Ascending aorta (tissue), 2 donors: ENCODE results near the gene TRIM9. TPM values are rescaled to one million over a fixed set of nuclear protein-coding genes. Genes with fewer than 3 reads are reported as not detected.

ENCODE experiments used
- DNase-seq, 2 donors: peaks; one replicate each; pipeline ENCODE4 v3.0.0-alpha.2; 2019; ENCODE audit warnings: low spot score in 2 of 2
- H3K27ac ChIP-seq, 2 donors: fragments of 200-600 bp; sonication (generic); one replicate each; pipeline ENCODE4 v1.5.1; 2016 to 2017; ENCODE audit warnings: mild to moderate bottlenecking in 1 of 2
- H3K27me3 ChIP-seq: fragments of 200-600 bp; sonication (generic); one replicate; pipeline ENCODE4 v1.5.1; 2017
- H3K36me3 ChIP-seq, 2 donors: fragments of 200-600 bp; sonication (generic); one replicate each; pipeline ENCODE4 v1.5.1; 2016
- H3K4me1 ChIP-seq, 2 donors: fragments of 200-600 bp; sonication (generic); one replicate each; pipeline ENCODE4 v1.5.1; 2016 to 2017; ENCODE audit warnings: mild to moderate bottlenecking in 1 of 2
- H3K4me3 ChIP-seq, 2 donors: fragments of 200-600 bp; sonication (generic); one replicate each; pipeline ENCODE4 v1.5.1; 2016 to 2017; ENCODE audit warnings: mild to moderate bottlenecking in 1 of 2
- H3K9me3 ChIP-seq, 2 donors: fragments of 200-600 bp; sonication (generic); one replicate each; pipeline ENCODE4 v1.5.1; 2016
- CTCF ChIP-seq, 3 experiments: fragments of 200-600 bp in 2 of 3; fragments of 450-650 bp in 1 of 3; sonication (generic) in 2 of 3; IDR thresholded peaks; one replicate each; pipeline ENCODE4 v1.5.1; 2016 to 2019; ENCODE audit warnings: antibody characterized with exemption in 3 of 3, mild to moderate bottlenecking in 1 of 3, moderate library complexity in 1 of 3
- intact Hi-C: fragments of 100-400 bp; cut with DNase I; formaldehyde crosslinking; loops from one replicate; pipeline ENCODE4 v1.15.1; 2023
- total RNA-seq: library from RNA; depleted of rRNA; stranded (reverse); fragments of >200 nt; gene quantifications from one replicate; pipeline ENCODE4 v1.1.0, GENCODE V29; 2016

Gene TRIM9
- total RNA-seq, 1 donor from 2014 or later: 4.2 TPM

DNA sequence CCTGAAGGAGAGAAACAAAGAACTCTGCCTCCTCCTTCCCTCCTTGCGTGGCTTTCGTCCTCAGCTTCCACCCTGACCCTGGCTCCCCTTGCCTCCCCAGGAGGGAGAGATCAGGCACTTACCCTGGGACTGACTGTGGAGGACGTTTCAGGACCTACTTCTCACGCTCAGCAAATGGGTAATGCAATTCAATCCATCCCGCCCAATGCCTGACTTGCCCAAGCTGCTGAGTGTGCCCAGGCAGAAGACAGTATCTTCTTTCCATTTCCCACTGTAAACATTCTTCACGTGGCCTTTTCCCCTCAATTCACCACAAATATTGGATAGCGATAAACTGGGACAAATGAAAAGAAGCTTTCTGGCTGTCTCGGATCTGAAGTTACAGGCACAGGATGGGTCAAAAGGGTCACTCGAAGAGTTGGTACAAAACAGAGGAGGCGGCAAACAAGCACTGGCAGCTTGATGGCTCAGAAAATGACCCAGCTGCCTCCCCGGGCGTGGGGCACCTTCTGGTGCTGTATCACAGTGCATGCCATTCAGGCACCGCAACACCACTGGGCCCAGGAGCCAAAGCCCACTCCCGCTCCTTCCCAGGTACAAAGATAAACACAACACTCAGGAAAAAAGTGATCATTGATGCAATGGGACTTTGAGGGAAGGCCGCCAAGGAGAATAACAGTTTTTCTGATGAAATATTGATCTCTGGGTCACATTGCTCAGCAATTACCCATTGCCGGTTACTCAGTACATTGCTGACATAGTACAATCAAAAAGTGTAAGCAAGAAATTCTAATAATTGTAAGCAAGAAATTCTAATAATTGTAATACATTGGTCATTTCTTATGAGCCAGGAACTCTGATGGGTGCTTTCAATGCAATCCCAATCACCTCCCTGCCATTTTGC, 65.8 kb downstream of the TRIM9 start:
- no peaks in the 10 kb centered on the region for H3K36me3 ChIP-seq
- no peak for DNase-seq
- no peak overlapping the region for H3K27ac ChIP-seq
- TF ChIP-seq CTCF (IDR thresholded peaks at IDR 0.05): no peak
- H3K27me3 ChIP-seq: no peaks in the 10 kb centered on the region
- H3K4me1 ChIP-seq: no peaks in the 10 kb centered on the region
- H3K9me3 ChIP-seq: no peaks in the 10 kb centered on the region
- intact Hi-C loops: no loop called here
- H3K4me3 ChIP-seq: no peak overlapping the region

- no peaks in the 10 kb centered on the region for H3K36me3 ChIP-seq
- H3K27me3 ChIP-seq: no peaks in the 10 kb centered on the region
- intact Hi-C loops: no loop called here
- H3K4me1 ChIP-seq: no peaks in the 10 kb centered on the region
- no peak for TF ChIP-seq CTCF (IDR thresholded peaks at IDR 0.05)
- H3K27ac ChIP-seq: no peak overlapping the region
- no peak overlapping the region for H3K4me3 ChIP-seq
- DNase-seq: no peak
- H3K9me3 ChIP-seq: no peaks in the 10 kb centered on the region
Observed at GRCh38 chr14:51028361-51028760, 66.5 kb downstream of the TRIM9 start.

DNA sequence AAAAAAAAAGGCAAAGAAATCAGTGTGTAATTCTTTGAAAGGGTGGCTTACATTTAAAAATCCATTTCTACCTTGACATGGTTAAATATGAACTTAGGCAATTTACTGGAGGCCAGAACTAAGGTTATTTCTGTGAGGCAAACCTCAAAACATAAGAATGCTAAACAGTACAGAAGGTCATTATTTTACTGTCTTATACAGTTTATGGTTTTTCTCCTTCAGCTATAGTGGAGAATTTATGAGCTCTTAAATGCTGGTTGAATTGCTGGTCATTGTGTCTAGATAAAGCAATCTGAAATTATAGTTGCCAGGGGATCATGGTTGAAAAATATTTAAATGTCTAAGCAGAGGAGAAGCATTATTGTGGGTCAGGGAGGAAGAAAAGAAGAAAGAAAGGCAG, 70.5 kb downstream of the TRIM9 start:
- no peaks in the 10 kb centered on the region for H3K9me3 ChIP-seq
- H3K4me1 ChIP-seq: no peaks in the 10 kb centered on the region
- H3K4me3 ChIP-seq: no peak overlapping the region
- H3K36me3 ChIP-seq: no peaks in the 10 kb centered on the region
- DNase-seq: no peak
- intact Hi-C loops: no loop called here
- TF ChIP-seq CTCF (IDR thresholded peaks at IDR 0.05): no peak
- H3K27ac ChIP-seq: no peak overlapping the region
- H3K27me3 ChIP-seq: no peaks in the 10 kb centered on the region

DNA sequence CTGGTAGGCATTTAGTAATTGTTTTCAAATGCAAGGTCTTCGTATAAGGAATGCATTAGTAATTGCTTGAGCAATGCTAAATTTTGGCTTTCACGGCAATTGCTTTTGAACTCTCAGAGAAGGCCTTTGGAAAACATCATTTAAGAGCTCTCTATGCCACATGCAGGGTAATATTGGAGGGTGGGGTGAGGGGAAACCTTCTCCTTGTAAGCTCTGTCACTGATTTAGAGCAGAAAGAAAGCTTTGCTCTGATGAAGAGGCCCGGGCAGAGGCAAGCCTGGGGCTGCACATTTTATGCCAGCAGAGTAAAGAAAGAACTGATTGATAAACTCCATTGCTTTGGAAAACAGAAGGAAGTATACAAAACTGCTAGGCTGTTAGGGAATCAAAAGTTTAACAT, 70.9 kb downstream of the TRIM9 start:
- TF ChIP-seq CTCF (IDR thresholded peaks at IDR 0.05): no peak
- no peak overlapping the region for H3K27ac ChIP-seq
- no peaks in the 10 kb centered on the region for H3K4me1 ChIP-seq
- no peak for DNase-seq
- no peak overlapping the region for H3K4me3 ChIP-seq
- H3K36me3 ChIP-seq: no peaks in the 10 kb centered on the region
- intact Hi-C loops: no loop called here
- no peaks in the 10 kb centered on the region for H3K9me3 ChIP-seq
- H3K27me3 ChIP-seq: no peaks in the 10 kb centered on the region

DNA sequence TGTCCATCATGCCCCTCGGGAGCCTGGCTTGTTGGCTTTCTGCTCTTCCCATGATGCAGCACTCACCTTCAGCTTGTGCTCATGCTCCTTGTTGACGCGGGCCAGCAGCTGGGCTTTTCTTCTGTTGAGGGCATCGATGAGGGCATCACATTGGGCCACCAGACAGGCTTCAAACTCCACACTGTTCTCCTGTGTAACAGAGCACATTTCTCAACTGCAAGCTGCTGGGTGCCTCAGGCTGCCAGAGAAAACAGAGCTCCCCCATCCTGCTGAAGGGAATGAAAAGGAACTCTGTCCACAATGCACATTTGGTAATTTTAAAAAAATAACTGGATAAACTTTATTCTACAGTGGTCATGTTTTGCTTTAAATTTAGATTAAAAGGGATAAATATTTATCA, 72.1 kb downstream of the TRIM9 start:
- no peak overlapping the region for H3K27ac ChIP-seq
- intact Hi-C loops: no loop called here

More for the DNA sequence above, 72.1 kb downstream of the TRIM9 start:
- Histone ChIP-seq H3K4me3 (no peak overlapping the region), H3K4me1 (no peaks in the 10 kb centered on the region), H3K27me3 (no peaks in the 10 kb centered on the region), H3K36me3 (no peaks in the 10 kb centered on the region), H3K9me3 (no peaks in the 10 kb centered on the region)
- no peak for DNase-seq
- no peak for TF ChIP-seq CTCF (IDR thresholded peaks at IDR 0.05)
